ENCODE results near the gene EFNA5.

Gene EFNA5

GRCh38 chr5:107597803-107598202 lies 72.9 kb downstream of the EFNA5 start:
- no peak for TF ChIP-seq CTCF (IDR thresholded peaks at IDR 0.05; ENCODE audit: low read depth, low read length, missing control alignments)
- no peak for DNase-seq (ENCODE audit: low read depth)
- H3K4me3 ChIP-seq (ENCODE audit: low read depth, low read length), result no peak overlapping the region

- TF ChIP-seq CTCF (IDR thresholded peaks at IDR 0.05; ENCODE audit: low read depth, low read length, missing control alignments), result no peak
- no peak for DNase-seq (ENCODE audit: low read depth)
- no peak overlapping the region for H3K4me3 ChIP-seq (ENCODE audit: low read depth, low read length)
These were observed 73.5 kb downstream of the EFNA5 start for GRCh38 chr5:107597247-107597646.

GRCh38 chr5:107594253-107595045 lies 76.3 kb downstream of the EFNA5 start:
- DNase-seq (ENCODE audit: low read depth), result no peak
- no peak overlapping the region for H3K4me3 ChIP-seq (ENCODE audit: low read depth, low read length)
- TF ChIP-seq CTCF (IDR thresholded peaks at IDR 0.05; ENCODE audit: low read depth, low read length, missing control alignments), result no peak

GRCh38 chr5:107593009-107593408 lies 77.7 kb downstream of the EFNA5 start:
- no peak for TF ChIP-seq CTCF (IDR thresholded peaks at IDR 0.05; ENCODE audit: low read depth, low read length, missing control alignments)
- no peak for DNase-seq (ENCODE audit: low read depth)

GRCh38 chr5:107592515-107592914 lies 78.2 kb downstream of the EFNA5 start:
- TF ChIP-seq CTCF (IDR thresholded peaks at IDR 0.05; ENCODE audit: low read depth, low read length, missing control alignments), result no peak
- H3K4me3 ChIP-seq (ENCODE audit: low read depth, low read length), result no peak overlapping the region
- DNase-seq (ENCODE audit: low read depth), result no peak

More at GRCh38 chr5:107593009-107593408, 77.7 kb downstream of the EFNA5 start:
- H3K4me3 ChIP-seq (ENCODE audit: low read depth, low read length), result no peak overlapping the region

- no peak for DNase-seq (ENCODE audit: low read depth)
- TF ChIP-seq CTCF (IDR thresholded peaks at IDR 0.05; ENCODE audit: low read depth, low read length, missing control alignments), result no peak
- H3K4me3 ChIP-seq (ENCODE audit: low read depth, low read length), result no peak overlapping the region
These were observed 80.1 kb downstream of the EFNA5 start for GRCh38 chr5:107590686-107591085.

Data from GM12864 (cell line).